ENCODE data around the gene TEP1. TPM values are rescaled to one million over a fixed set of nuclear protein-coding genes. Genes with fewer than 3 reads are reported as not detected.
"Not testable (repeated sequence)": the region's sequence is repeated elsewhere in the genome, so short reads cannot be mapped to it uniquely, and the experiment has no call there.

The TEP1 gene
- total and polyA plus RNA-seq, 4 donors, result 10.3 to 62.4 (median 38.6) TPM

DNA sequence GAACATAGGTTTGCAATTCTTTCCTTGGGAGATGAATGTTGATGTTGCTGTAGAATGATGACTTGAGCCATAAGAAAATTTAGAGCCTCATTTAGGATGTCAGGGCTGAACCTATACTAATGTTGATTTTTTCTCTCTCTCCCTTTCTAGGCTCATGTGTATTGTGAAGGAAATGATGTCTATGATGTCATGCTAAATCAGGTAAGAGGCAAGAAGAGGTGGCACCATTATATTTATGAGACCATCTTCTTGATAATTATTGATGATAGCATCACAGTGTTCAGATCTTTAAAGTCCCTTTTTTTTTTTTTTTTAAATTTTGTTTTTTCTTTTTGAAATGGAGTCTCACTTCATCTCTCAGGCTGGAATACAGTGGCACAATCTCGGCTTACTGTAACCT lies 66.6 kb downstream of the TEP1 start:
- Histone ChIP-seq H3K27ac (ENCODE audit: low read depth in 1 of 2, low read length in 2 of 2) (no peak overlapping the region), H3K4me1 (ENCODE audit: control insufficient read depth in 1 of 2, insufficient read depth in 2 of 2, low read length in 2 of 2) (no peaks in the 10 kb centered on the region), H3K36me3 (ENCODE audit: control insufficient read depth in 1 of 2, insufficient read depth in 2 of 2, low read length in 1 of 2) (peaks cover 0 to 2% of the 10 kb centered on the region in 2 donors), H3K27me3 (ENCODE audit: control insufficient read depth in 1 of 2, insufficient read depth in 2 of 2, low read length in 1 of 2) (no peaks in the 10 kb centered on the region), H3K4me3 (ENCODE audit: low read length in 2 of 2) (no peak overlapping the region), H3K9me3 (ENCODE audit: control insufficient read depth, low read length) (no peaks in the 10 kb centered on the region)
- ATAC-seq (ENCODE audit: low FRiP score), result no peak
- DNase-seq, result no peak
- intact Hi-C loops (cut with DNase I), result loop anchor here in 1 of 2 donors (5.0 to 10.0 kb wide), 2 partner anchors 61 to 118 kb away; partner anchors contain the start of genes PIP4P1 and PNP
- WGBS, 2 donors, result 92 to 100% methylated on average over 1 of the region's 1 CpG

DNA sequence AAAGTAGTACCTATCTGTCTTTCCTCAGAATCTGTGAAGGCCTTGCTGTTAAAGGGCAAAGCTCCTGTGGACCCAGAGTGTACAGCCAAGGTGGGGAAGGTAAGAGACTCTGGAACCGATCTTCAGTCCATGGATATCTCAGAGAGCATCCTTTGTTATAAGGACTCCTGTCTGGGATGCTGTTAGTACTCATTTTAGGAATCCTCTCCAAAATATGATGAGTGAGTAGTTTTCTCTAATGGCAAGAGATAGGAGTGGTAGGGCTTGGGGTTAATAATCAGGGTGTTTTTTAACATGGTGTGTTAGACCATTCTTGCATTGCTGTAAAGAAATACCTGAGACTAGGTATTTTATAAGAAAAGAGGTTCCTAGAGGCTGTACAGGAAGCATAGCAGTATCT lies 67.9 kb downstream of the TEP1 start:
- H3K4me1 ChIP-seq (ENCODE audit: control insufficient read depth in 1 of 2, insufficient read depth in 2 of 2, low read length in 2 of 2), result no peaks in the 10 kb centered on the region
- no peaks in the 10 kb centered on the region for H3K9me3 ChIP-seq (ENCODE audit: control insufficient read depth, low read length)
- no peak for ATAC-seq (ENCODE audit: low FRiP score)
- 91 to 96% methylated on average over 1 of the region's 1 CpG for WGBS, 2 donors
- intact Hi-C loops (cut with DNase I), result loop anchor here in 1 of 2 donors (5.0 to 10.0 kb wide), 2 partner anchors 62 to 119 kb away; partner anchors contain the start of genes PIP4P1 and PNP
- H3K27me3 ChIP-seq (ENCODE audit: control insufficient read depth in 1 of 2, insufficient read depth in 2 of 2, low read length in 1 of 2), result no peaks in the 10 kb centered on the region
- H3K27ac ChIP-seq (ENCODE audit: low read depth in 1 of 2, low read length in 2 of 2), result no peak overlapping the region
- no peak for DNase-seq
- peaks cover 0 to 2% of the 10 kb centered on the region in 2 donors for H3K36me3 ChIP-seq (ENCODE audit: control insufficient read depth in 1 of 2, insufficient read depth in 2 of 2, low read length in 1 of 2)
- H3K4me3 ChIP-seq (ENCODE audit: low read length in 2 of 2), result no peak overlapping the region

- intact Hi-C loops (cut with DNase I), result loop anchor here (1.0 to 10.0 kb wide), 6 partner anchors 68 to 339 kb away; partner anchors contain the start of genes APEX1 (in 1 of the 2), OSGEP (in 1 of the 2), PIP4P1 (in 1 of the 2) and PNP (in 1 of the 2)
- Histone ChIP-seq H3K36me3 (ENCODE audit: control insufficient read depth in 1 of 2, insufficient read depth in 2 of 2, low read length in 1 of 2) (peaks cover 0 to 2% of the 10 kb centered on the region in 2 donors), H3K27ac (ENCODE audit: low read depth in 1 of 2, low read length in 2 of 2) (peak overlapping the region in 1 of 2 donors; percentile 30), H3K4me1 (ENCODE audit: control insufficient read depth in 1 of 2, insufficient read depth in 2 of 2, low read length in 2 of 2) (no peaks in the 10 kb centered on the region), H3K9me3 (ENCODE audit: control insufficient read depth, low read length) (no peaks in the 10 kb centered on the region), H3K4me3 (ENCODE audit: low read length in 2 of 2) (peak overlapping the region; percentile 68 to 79), H3K27me3 (ENCODE audit: control insufficient read depth in 1 of 2, insufficient read depth in 2 of 2, low read length in 1 of 2) (no peaks in the 10 kb centered on the region)
- DNase-seq (no peak), ATAC-seq (ENCODE audit: low FRiP score) (no peak)
- WGBS, 2 donors, result 0 to 1% methylated on average over 3 of the region's 3 CpGs
Measured at GRCh38 chr14:20343862-20344220, 69.5 kb downstream of the TEP1 start.

- H3K36me3 ChIP-seq (ENCODE audit: control insufficient read depth in 1 of 2, insufficient read depth in 2 of 2, low read length in 1 of 2), result peaks cover 0 to 2% of the 10 kb centered on the region in 2 donors
- intact Hi-C loops (cut with DNase I), result loop anchor here (1.0 to 10.0 kb wide), 6 partner anchors 69 to 340 kb away; partner anchors contain the start of genes APEX1 (in 1 of the 2), OSGEP (in 1 of the 2), PIP4P1 (in 1 of the 2) and PNP (in 1 of the 2)
- peak within 1 kb of the TSS; percentile 92 to 96 for H3K4me3 ChIP-seq (ENCODE audit: low read length in 2 of 2)
- H3K4me1 ChIP-seq (ENCODE audit: control insufficient read depth in 1 of 2, insufficient read depth in 2 of 2, low read length in 2 of 2), result no peaks in the 10 kb centered on the region
- no peaks in the 10 kb centered on the region for H3K27me3 ChIP-seq (ENCODE audit: control insufficient read depth in 1 of 2, insufficient read depth in 2 of 2, low read length in 1 of 2)
- peak within 1 kb of the TSS; percentile 80 to 94 for H3K27ac ChIP-seq (ENCODE audit: low read depth in 1 of 2, low read length in 2 of 2)
- 0% methylated on average over 47 to 50 of the region's 50 CpGs for WGBS, 2 donors
- no peaks in the 10 kb centered on the region for H3K9me3 ChIP-seq (ENCODE audit: control insufficient read depth, low read length)
- ATAC-seq (ENCODE audit: low FRiP score) (peak; percentile 99), DNase-seq (peak; percentile 98 to 99)
Measured at GRCh38 chr14:20343092-20343861, 70.0 kb downstream of the TEP1 start, which contains the start of gene PARP2. Gene PARP2, plus strand, starts transcription at chr14:20343635. Its CDS starts 7 bp downstream, at chr14:20343642.

- Histone ChIP-seq H3K36me3 (ENCODE audit: control insufficient read depth in 1 of 2, insufficient read depth in 2 of 2, low read length in 1 of 2) (peaks cover 0 to 2% of the 10 kb centered on the region in 2 donors), H3K9me3 (ENCODE audit: control insufficient read depth, low read length) (no peaks in the 10 kb centered on the region), H3K27me3 (ENCODE audit: control insufficient read depth in 1 of 2, insufficient read depth in 2 of 2, low read length in 1 of 2) (no peaks in the 10 kb centered on the region), H3K4me1 (ENCODE audit: control insufficient read depth in 1 of 2, insufficient read depth in 2 of 2, low read length in 2 of 2) (no peaks in the 10 kb centered on the region), H3K4me3 (ENCODE audit: low read length in 2 of 2) (no peak overlapping the region), H3K27ac (ENCODE audit: low read depth in 1 of 2, low read length in 2 of 2) (no peak overlapping the region)
- ATAC-seq (ENCODE audit: low FRiP score) (no peak), DNase-seq (no peak)
- intact Hi-C loops (cut with DNase I), result loop anchor here (2.0 to 10.0 kb wide), 5 partner anchors 71 to 341 kb away; partner anchors contain the start of genes APEX1 (in 1 of the 2), OSGEP (in 1 of the 2), PIP4P1 (in 1 of the 2) and PNP (in 1 of the 2)
- 58 to 64% methylated on average over 2 of the region's 2 CpGs for WGBS, 2 donors
Measured at GRCh38 chr14:20341646-20342045, 71.7 kb downstream of the TEP1 start.

DNA sequence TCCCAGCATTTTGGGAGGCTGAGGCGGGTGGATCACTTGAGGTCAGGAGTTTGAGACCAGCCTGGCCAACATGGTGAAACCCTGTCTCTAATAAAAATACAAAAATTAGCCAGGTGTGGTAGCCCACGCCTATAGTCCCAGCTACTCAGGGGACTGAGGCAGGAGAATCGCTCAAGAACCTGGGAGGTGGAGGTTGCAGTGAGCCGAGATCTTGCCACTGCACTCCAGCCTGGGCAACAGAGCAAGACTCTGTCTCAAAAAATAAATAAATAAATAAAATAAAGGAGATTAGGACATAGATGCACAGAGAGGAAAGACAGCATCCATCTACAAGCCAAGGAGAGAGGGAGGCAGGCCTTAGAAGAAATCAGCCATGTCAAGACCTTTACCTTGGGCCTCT lies 72.3 kb downstream of the TEP1 start:
- H3K27me3 ChIP-seq (ENCODE audit: control insufficient read depth in 1 of 2, insufficient read depth in 2 of 2, low read length in 1 of 2); H3K4me1 ChIP-seq (ENCODE audit: control insufficient read depth in 1 of 2, insufficient read depth in 2 of 2, low read length in 2 of 2); H3K4me3 ChIP-seq (ENCODE audit: low read length in 2 of 2); DNase-seq; H3K9me3 ChIP-seq (ENCODE audit: control insufficient read depth, low read length); H3K36me3 ChIP-seq (ENCODE audit: control insufficient read depth in 1 of 2, insufficient read depth in 2 of 2, low read length in 1 of 2); ATAC-seq (ENCODE audit: low FRiP score); H3K27ac ChIP-seq (ENCODE audit: low read depth in 1 of 2, low read length in 2 of 2): not testable (repeated sequence)
- intact Hi-C loops (cut with DNase I), result loop anchor here (5.0 to 10.0 kb wide), 4 partner anchors 71 to 341 kb away; partner anchors contain the start of genes PIP4P1 (in 1 of the 2), PNP (in 1 of the 2), RNASE4 (in 1 of the 2) and TEP1 (in 1 of the 2)
- WGBS, 2 donors, result 92 to 100% methylated on average over 4 of the region's 4 CpGs

DNA sequence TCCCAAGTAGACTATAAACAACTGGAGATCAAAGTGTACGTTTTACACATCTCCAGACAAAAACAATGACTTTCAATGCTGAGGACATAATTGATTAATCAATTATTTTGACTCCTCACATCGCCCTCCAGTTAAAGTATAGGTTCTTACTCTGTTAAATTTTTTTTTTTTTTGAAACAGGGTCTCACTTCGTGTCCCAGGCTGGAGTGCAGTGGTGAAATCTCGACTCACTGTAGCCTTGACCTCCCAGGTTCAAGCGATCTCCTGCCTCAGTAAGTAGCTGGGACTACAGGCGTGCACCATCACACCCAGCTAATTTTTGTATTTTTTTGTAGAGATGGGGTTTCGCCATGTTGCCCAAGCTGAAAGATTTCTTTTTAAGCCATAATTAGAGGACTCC lies 79.3 kb downstream of the TEP1 start:
- intact Hi-C loops (cut with DNase I), result loop anchor here in 1 of 2 donors (5.0 to 10.0 kb wide), 2 partner anchors 278 to 651 kb away; partner anchors contain the start of gene METTL17
- no peaks in the 10 kb centered on the region for H3K27me3 ChIP-seq (ENCODE audit: control insufficient read depth in 1 of 2, insufficient read depth in 2 of 2, low read length in 1 of 2)
- DNase-seq (no peak), ATAC-seq (ENCODE audit: low FRiP score) (no peak)
- H3K9me3 ChIP-seq (ENCODE audit: control insufficient read depth, low read length), result no peaks in the 10 kb centered on the region
- no peak overlapping the region for H3K4me3 ChIP-seq (ENCODE audit: low read length in 2 of 2)
- WGBS, 2 donors, result 73 to 74% methylated on average over 7 of the region's 7 CpGs
- no peaks in the 10 kb centered on the region for H3K4me1 ChIP-seq (ENCODE audit: control insufficient read depth in 1 of 2, insufficient read depth in 2 of 2, low read length in 2 of 2)
- peak overlapping the region in 1 of 2 donors; percentile 93 for H3K27ac ChIP-seq (ENCODE audit: low read depth in 1 of 2, low read length in 2 of 2)
- no peaks in the 10 kb centered on the region for H3K36me3 ChIP-seq (ENCODE audit: control insufficient read depth in 1 of 2, insufficient read depth in 2 of 2, low read length in 1 of 2)

GRCh38 chr14:20333494-20333841 lies 79.8 kb downstream of the TEP1 start:
- Histone ChIP-seq H3K36me3 (ENCODE audit: control insufficient read depth in 1 of 2, insufficient read depth in 2 of 2, low read length in 1 of 2) (no peaks in the 10 kb centered on the region), H3K9me3 (ENCODE audit: control insufficient read depth, low read length) (no peaks in the 10 kb centered on the region), H3K27ac (ENCODE audit: low read depth in 1 of 2, low read length in 2 of 2) (peak overlapping the region in 1 of 2 donors; percentile 93), H3K27me3 (ENCODE audit: control insufficient read depth in 1 of 2, insufficient read depth in 2 of 2, low read length in 1 of 2) (no peaks in the 10 kb centered on the region), H3K4me3 (ENCODE audit: low read length in 2 of 2) (no peak overlapping the region), H3K4me1 (ENCODE audit: control insufficient read depth in 1 of 2, insufficient read depth in 2 of 2, low read length in 2 of 2) (no peaks in the 10 kb centered on the region)
- intact Hi-C loops (cut with DNase I), result loop anchor here in 1 of 2 donors (5.0 to 10.0 kb wide), 2 partner anchors 279 to 651 kb away; partner anchors contain the start of gene METTL17
- DNase-seq, result no peak
- WGBS, 2 donors, result 1% methylated on average over 3 of the region's 3 CpGs
- ATAC-seq (ENCODE audit: low FRiP score), result peak; percentile 4
